GM18873 (cell line): ENCODE data around the gene RNF169.
"Not testable (repeated sequence)": the region's sequence is repeated elsewhere in the genome, so short reads cannot be mapped to it uniquely, and the experiment has no call there.

Experiments
- ATAC-seq: cut with Tn5 transposase; IDR thresholded peaks from one replicate; pipeline ENCODE4 v1.9.1; 2021; ENCODE audit warnings: mild to moderate bottlenecking, moderate library complexity, moderate number of reproducible peaks; ENCODE audit not compliant: unreplicated experiment, low FRiP score

RNF169 gene

GRCh38 chr11:74818283-74818946 is 69.8 kb downstream of the RNF169 start:
- no peak for ATAC-seq

- no peak for ATAC-seq
These were observed 70.8 kb downstream of the RNF169 start for GRCh38 chr11:74819400-74819799.

- ATAC-seq: no peak
These were observed 72.1 kb downstream of the RNF169 start for GRCh38 chr11:74820763-74821162.

- ATAC-seq: no peak
These were observed 73.5 kb downstream of the RNF169 start for GRCh38 chr11:74822170-74822569.

GRCh38 chr11:74824285-74824982 is 75.8 kb downstream of the RNF169 start:
- no peak for ATAC-seq

GRCh38 chr11:74825596-74825995 is 76.9 kb downstream of the RNF169 start:
- not testable (repeated sequence) for ATAC-seq

GRCh38 chr11:74826901-74827300 is 78.3 kb downstream of the RNF169 start:
- ATAC-seq: no peak

GRCh38 chr11:74837191-74837590 is 88.5 kb downstream of the RNF169 start:
- no peak for ATAC-seq

- ATAC-seq: no peak
These were observed 89.5 kb downstream of the RNF169 start for GRCh38 chr11:74838188-74838587.

GRCh38 chr11:74839446-74839845 is 90.8 kb downstream of the RNF169 start:
- no peak for ATAC-seq

GRCh38 chr11:74839971-74840370 is 91.3 kb downstream of the RNF169 start:
- no peak for ATAC-seq

GRCh38 chr11:74840486-74840885 is 91.8 kb downstream of the RNF169 start:
- ATAC-seq: no peak

GRCh38 chr11:74842967-74843366 is 94.3 kb downstream of the RNF169 start:
- ATAC-seq: no peak

GRCh38 chr11:74844072-74844471 is 95.4 kb downstream of the RNF169 start:
- ATAC-seq: no peak

GRCh38 chr11:74844865-74845264 is 96.2 kb downstream of the RNF169 start:
- no peak for ATAC-seq

GRCh38 chr11:74845978-74846517 is 97.4 kb downstream of the RNF169 start:
- no peak for ATAC-seq

- ATAC-seq: no peak
These were observed 98.1 kb downstream of the RNF169 start for GRCh38 chr11:74846770-74847169.

GRCh38 chr11:74847395-74847794 is 98.7 kb downstream of the RNF169 start:
- no peak for ATAC-seq

- ATAC-seq: no peak
These were observed 99.2 kb downstream of the RNF169 start for GRCh38 chr11:74847895-74848294.

GRCh38 chr11:74849525-74850391 is 101.1 kb downstream of the RNF169 start:
- ATAC-seq: no peak

- ATAC-seq: no peak
These were observed 104.6 kb downstream of the RNF169 start for GRCh38 chr11:74853223-74853622.
